Kidney (tissue), 22 donors: ENCODE results near the gene DHX29. TPM values are rescaled to one million over a fixed set of nuclear protein-coding genes. Genes with fewer than 3 reads are reported as not detected.

Experiments used
- DNase-seq, 5 donors: peaks; one replicate each; pipeline ENCODE4 v3.0.0-alpha.2; 2013 to 2020
- FAIRE-seq: peaks from 2 replicates; lab custom pipeline; 2012; peaks lifted over from hg19 to GRCh38; lab: Jason Lieb, UNC
- H3K27ac ChIP-seq, 2 donors: one replicate each; pipeline ENCODE4 v1.7.0; 2013; ENCODE audit warnings: low read depth in 2 of 2, low read length in 2 of 2, inconsistent platforms in 1 of 2
- H3K27me3 ChIP-seq: one replicate; pipeline ENCODE4 v1.7.1; 2013; ENCODE audit warnings: low read length, inconsistent platforms; ENCODE audit not compliant: control insufficient read depth, insufficient read depth
- H3K36me3 ChIP-seq, 3 donors: one replicate each; pipeline versions ENCODE4 v1.7.0 to v1.7.1; 2013; ENCODE audit warnings: low read length in 3 of 3, control low read depth in 1 of 3, inconsistent platforms in 1 of 3; ENCODE audit not compliant: insufficient read depth in 3 of 3, control insufficient read depth in 2 of 3
- H3K4me1 ChIP-seq, 3 donors: one replicate each; pipeline versions ENCODE4 v1.7.0 to v1.7.1; 2013; ENCODE audit warnings: low read length in 3 of 3, inconsistent platforms in 1 of 3, low read depth in 1 of 3; ENCODE audit not compliant: control insufficient read depth in 2 of 3, insufficient read depth in 2 of 3
- H3K4me3 ChIP-seq, 3 donors: one replicate each; pipeline versions ENCODE4 v1.7.0 to v1.8.1; 2013; ENCODE audit warnings: low read length in 3 of 3, control low read depth in 1 of 3, inconsistent platforms in 1 of 3
- H3K9ac ChIP-seq, 3 donors: one replicate each; pipeline versions ENCODE4 v1.7.0 to v1.7.1; 2013; ENCODE audit warnings: low read length in 3 of 3, control low read depth in 1 of 3, inconsistent platforms in 1 of 3
- H3K9me3 ChIP-seq, 3 donors: one replicate each; pipeline versions ENCODE4 v1.7.0 to v1.7.1; 2013; ENCODE audit warnings: low read length in 3 of 3, control low read depth in 1 of 3, inconsistent platforms in 1 of 3; ENCODE audit not compliant: control insufficient read depth in 2 of 3, insufficient read depth in 1 of 3
- CTCF ChIP-seq: IDR thresholded peaks from 3 replicates; pipeline ENCODE4 v1.5.1; 2012; ENCODE audit warnings: mild to moderate bottlenecking, moderate library complexity, borderline replicate concordance; ENCODE audit not compliant: insufficient read depth; ENCODE audit errors: extremely low read depth
- intact Hi-C: fragments of 100-400 bp; cut with DNase I; formaldehyde crosslinking; loops from one replicate; pipeline ENCODE4 v1.11.1; 2022
- long read RNA-seq, 10 donors: library from polyadenylated mRNA in 1 of 10; unstranded in 1 of 10; transcript quantifications; one replicate each; pipeline ENCODE4 v2.0.0 and lab custom pipeline, GENCODE V29; 2021 to 2026
- polyA plus RNA-seq: library from polyadenylated mRNA; stranded (reverse); fragments of 350-450 nt; fragmentation: Illumina TruSeq; extraction: RNeasy Lipid Tissue Mini Kit (QIAGEN cat#74804); gene quantifications from one replicate; pipeline ENCODE4 v1.2.3, GENCODE V29; 2014; ENCODE audit warnings: low read depth, low replicate concordance; ENCODE audit not compliant: insufficient read depth
- total RNA-seq: library from RNA; stranded (reverse); fragmentation: NEBNext Ultra II Directional; extraction: Animal tissue kit (Norgen Biotek cat#: 25700); gene quantifications from one replicate; pipeline ENCODE4 v1.2.1, GENCODE V29; 2021
- donor health status: control.
- donor health status: control.
- donor health status: control.
- donor health status: control.
- donor health status: control.
- donor health status: DM: yes; HTN: yes; CAD: no.
- donor health status: Normal renal cell carcinoma (clear cell type).

Gene DHX29
- total RNA-seq (28.0 TPM), polyA plus RNA-seq (13.5 TPM)
- long read RNA-seq, donor 1, full-length matches to known transcripts: 1 of 14 reads
- long read RNA-seq, donor 1, partial matches to known transcripts: 13 of 14 reads
- long read RNA-seq, donor 1, other reads (novel, unspliced or antisense): 0 of 14 reads
- long read RNA-seq, donor 2, full-length matches to known transcripts: 1 of 31 reads
- long read RNA-seq, donor 2, partial matches to known transcripts: 30 of 31 reads
- long read RNA-seq, donor 2, other reads (novel, unspliced or antisense): 0 of 31 reads
- long read RNA-seq, donor 3, full-length matches to known transcripts: 3 of 53 reads
- long read RNA-seq, donor 3, partial matches to known transcripts: 50 of 53 reads
- long read RNA-seq, donor 3, other reads (novel, unspliced or antisense): 0 of 53 reads
- long read RNA-seq, donor 4, partial matches to known transcripts: 59 of 60 reads
- long read RNA-seq, donor 4, other reads (novel, unspliced or antisense): 0 of 60 reads
- long read RNA-seq, donor 5: 0 reads
- long read RNA-seq, donor 6, full-length matches to known transcripts: 1 of 16 reads
- long read RNA-seq, donor 6, partial matches to known transcripts: 15 of 16 reads
- long read RNA-seq, donor 6, other reads (novel, unspliced or antisense): 0 of 16 reads
- long read RNA-seq, donor 7, full-length matches to known transcripts: 6 of 33 reads
- long read RNA-seq, donor 7, partial matches to known transcripts: 22 of 33 reads
- long read RNA-seq, donor 7, other reads (novel, unspliced or antisense): 5 of 33 reads
- long read RNA-seq, donor 8, partial matches to known transcripts: 11 of 11 reads
- long read RNA-seq, donor 8, other reads (novel, unspliced or antisense): 0 of 11 reads
- long read RNA-seq, donor 9, full-length matches to known transcripts: 1 of 1 reads
- long read RNA-seq, donor 9, partial matches to known transcripts: 0 of 1 reads
- long read RNA-seq, donor 9, other reads (novel, unspliced or antisense): 0 of 1 reads
- long read RNA-seq, donor 10, partial matches to known transcripts: 52 of 52 reads
- long read RNA-seq, donor 10, other reads (novel, unspliced or antisense): 0 of 52 reads

GRCh38 chr5:55307383-55308253, at the start of gene DHX29, which contains the start of gene MTREX:
Gene DHX29, minus strand, starts transcription at chr5:55307694. Its CDS starts 121 bp downstream, at chr5:55307573.
Gene MTREX, plus strand, starts transcription at chr5:55307989. Its CDS starts 25 bp downstream, at chr5:55308014.
- intact Hi-C loops: no loop called here
- Histone ChIP-seq H3K9ac (peak within 1 kb of the TSS; percentile 68 to 97 (median 96)), H3K27ac (peak within 1 kb of the TSS; percentile 88 to 93), H3K9me3 (no peaks in the 10 kb centered on the region), H3K36me3 (no peaks in the 10 kb centered on the region), H3K4me3 (peak within 1 kb of the TSS; percentile 96 to 98 (median 97)), H3K27me3 (no peaks in the 10 kb centered on the region), H3K4me1 (peaks cover 3 to 32% (median 19%) of the 10 kb centered on the region in 3 donors)
- TF ChIP-seq CTCF: no peak
- peak; percentile 93 to 98 (median 97) for DNase-seq
- FAIRE-seq: peak; percentile 66

- no peak for TF ChIP-seq CTCF
- DNase-seq (no peak), FAIRE-seq (no peak)
- no peaks in the 10 kb centered on the region for H3K4me1 ChIP-seq
- peaks cover 9 to 37% (median 31%) of the 10 kb centered on the region in 3 donors for H3K36me3 ChIP-seq
- no peak overlapping the region for H3K9ac ChIP-seq
- intact Hi-C loops: no loop called here
- H3K9me3 ChIP-seq: no peaks in the 10 kb centered on the region
- no peak overlapping the region for H3K4me3 ChIP-seq
- no peaks in the 10 kb centered on the region for H3K27me3 ChIP-seq
- H3K27ac ChIP-seq: no peak overlapping the region
These were observed 49.4 kb upstream of the DHX29 start for GRCh38 chr5:55356896-55357295.

GRCh38 chr5:55350754-55351153, 43.3 kb upstream of the DHX29 start:
- Histone ChIP-seq H3K4me1 (no peaks in the 10 kb centered on the region), H3K36me3 (peaks cover 12 to 52% (median 35%) of the 10 kb centered on the region in 3 donors), H3K9me3 (no peaks in the 10 kb centered on the region), H3K27me3 (no peaks in the 10 kb centered on the region), H3K27ac (no peak overlapping the region), H3K4me3 (no peak overlapping the region), H3K9ac (no peak overlapping the region)
- TF ChIP-seq CTCF: no peak
- DNase-seq (no peak), FAIRE-seq (peak; percentile 11)
- intact Hi-C loops: no loop called here
